GM12878 (cell line): Measurements from ENCODE around the gene TCF7. TPM values are rescaled to one million over a fixed set of nuclear protein-coding genes. Genes with fewer than 3 reads are reported as not detected.

ENCODE experiments used
- ATAC-seq: fragments of 200-7000 bp; cut with Tn5 transposase; 3 replicates; pipeline ENCODE4 v1.9.1; 2020; ENCODE audit warnings: mild to moderate bottlenecking, moderate library complexity
- BruUV-seq: library from RNA; stranded (reverse); fragments of 400-500 nt; replicated peaks from 2 replicates; lab custom pipeline; 2021; lab: Mats Ljungman, UMichigan
- CTCF ChIA-PET: fragments of 300-600 bp; sonication (Branson Sonifier 250); formaldehyde crosslinking; extraction: SDS; loops from one replicate; lab custom pipeline; 2021; ENCODE audit warnings: inconsistent platforms; lab: Yijun Ruan, JAX
- POLR2A ChIA-PET: fragments of 350-600 bp; formaldehyde crosslinking; extraction: SDS; loops from one replicate; lab custom pipeline; 2021; ENCODE audit warnings: inconsistent platforms; lab: Charles Lee
- RAD21 ChIA-PET: fragments of 300-600 bp; sonication (Branson Sonifier 250); formaldehyde crosslinking; loops from one replicate; lab custom pipeline; 2023; ENCODE audit warnings: antibody characterized with exemption; ENCODE audit not compliant: unreplicated experiment; lab: Charles Lee
- SMC1A ChIA-PET: fragments of 300-600 bp; sonication (Branson Sonifier 250); formaldehyde crosslinking; loops from one replicate; lab custom pipeline; 2023; ENCODE audit not compliant: unreplicated experiment, uncharacterized antibody; lab: Charles Lee
- DNase-seq: peaks from one replicate; pipeline ENCODE4 v3.0.0-alpha.2; 2011; ENCODE audit warnings: low read depth, low spot score
- FAIRE-seq: peaks from 3 replicates; lab custom pipeline; 2011; peaks lifted over from hg19 to GRCh38; lab: Jason Lieb, UNC
- H2AFZ ChIP-seq: 2 replicates; pipeline ENCODE4 v1.6.0; 2011; ENCODE audit warnings: low read depth, low read length, control low read depth; ENCODE audit not compliant: control insufficient read depth
- H3K27ac ChIP-seq: 2 replicates; pipeline ENCODE4 v1.5.1; 2011; ENCODE audit warnings: control low read depth; ENCODE audit not compliant: control insufficient read depth, insufficient read depth
- H3K27me3 ChIP-seq, 2 experiments: replicated peaks in 1 of 2; 2 replicates each; pipeline versions ENCODE4 v1.6.0 to v1.6.1; 2011; ENCODE audit warnings: low read length in 1 of 2; ENCODE audit not compliant: control insufficient read depth in 2 of 2, insufficient read depth in 2 of 2
- H3K36me3 ChIP-seq, 2 experiments: 2 replicates each; pipeline ENCODE4 v1.5.1; 2011; ENCODE audit warnings: low read length in 1 of 2; ENCODE audit not compliant: control insufficient read depth in 2 of 2, insufficient read depth in 2 of 2
- H3K4me1 ChIP-seq: 2 replicates; pipeline ENCODE4 v1.6.1; 2011; ENCODE audit warnings: mild to moderate bottlenecking, low read length, moderate library complexity, mixed read lengths; ENCODE audit not compliant: control insufficient read depth, insufficient read depth
- H3K4me2 ChIP-seq: 2 replicates; pipeline ENCODE4 v1.6.0; 2011; ENCODE audit warnings: control low read depth; ENCODE audit not compliant: control insufficient read depth, insufficient read depth
- H3K4me3 ChIP-seq: fragments of 200-600 bp; sonication (generic); 2 replicates; pipeline ENCODE4 v1.5.1; 2016
- H3K79me2 ChIP-seq: 2 replicates; pipeline ENCODE4 v1.6.0; 2011; ENCODE audit warnings: low read length; ENCODE audit not compliant: control insufficient read depth, insufficient read depth
- H3K9ac ChIP-seq: 2 replicates; pipeline ENCODE4 v1.8.0; 2011; ENCODE audit warnings: low read length, control low read depth, mixed read lengths; ENCODE audit not compliant: control insufficient read depth, insufficient read depth
- H3K9me3 ChIP-seq: replicated peaks from 3 replicates; pipeline ENCODE4 v1.5.1; 2011; ENCODE audit warnings: mild to moderate bottlenecking, low read length; ENCODE audit not compliant: control insufficient read depth, insufficient read depth
- H4K20me1 ChIP-seq: 2 replicates; pipeline ENCODE4 v1.6.0; 2011; ENCODE audit not compliant: control insufficient read depth, insufficient read depth
- ASH2L ChIP-seq: fragments of 300-600, 200-600 bp; sonication (generic); IDR thresholded peaks from 2 replicates; pipeline ENCODE4 v1.6.1; 2017; ENCODE audit warnings: low read depth, mild to moderate bottlenecking, borderline replicate concordance
- CHD4 ChIP-seq: fragments of 200-600 bp; sonication (generic); IDR thresholded peaks from 2 replicates; pipeline ENCODE4 v1.6.1; 2016; ENCODE audit warnings: mild to moderate bottlenecking
- HDGF ChIP-seq: fragments of 450-650 bp; IDR thresholded peaks from 2 replicates; pipeline ENCODE4 v1.6.1; 2016; ENCODE audit warnings: antibody characterized with exemption
- NR2C1 ChIP-seq: fragments of 450-650 bp; IDR thresholded peaks from 2 replicates; pipeline ENCODE4 v1.6.1; 2017; ENCODE audit warnings: antibody characterized with exemption, mild to moderate bottlenecking, moderate library complexity
- NRF1 ChIP-seq: conservative IDR thresholded peaks from 2 replicates; pipeline ENCODE4 v1.6.1; 2011; ENCODE audit warnings: mild to moderate bottlenecking, low read depth, low read length, improper control_type of control experiment
- RAD21 ChIP-seq: IDR thresholded peaks from 2 replicates; pipeline ENCODE4 v1.6.1; 2011; ENCODE audit warnings: mild to moderate bottlenecking, low read depth, low read length, moderate library complexity; ENCODE audit not compliant: insufficient read depth
- SMARCA5 ChIP-seq: fragments of 450-650 bp; IDR thresholded peaks from 2 replicates; pipeline ENCODE4 v1.6.1; 2017; ENCODE audit warnings: mild to moderate bottlenecking
- SREBF1 ChIP-seq: IDR thresholded peaks from 2 replicates; pipeline ENCODE4 v1.6.1; 2012; ENCODE audit warnings: mild to moderate bottlenecking, low read length
- SREBF2 ChIP-seq: IDR thresholded peaks from 2 replicates; pipeline ENCODE4 v1.6.1; 2012; ENCODE audit warnings: mild to moderate bottlenecking, low read length
- TBL1XR1 ChIP-seq: IDR thresholded peaks from 2 replicates; pipeline ENCODE4 v1.6.1; 2012; ENCODE audit warnings: low read depth, low read length, improper control_type of control experiment
- TCF12 ChIP-seq: IDR thresholded peaks from 2 replicates; pipeline ENCODE4 v1.6.1; 2011; ENCODE audit warnings: low read depth, mild to moderate bottlenecking, low read length
- YBX1 ChIP-seq: fragments of 450-650 bp; IDR thresholded peaks from 2 replicates; pipeline ENCODE4 v1.6.1; 2016; ENCODE audit warnings: antibody characterized with exemption
- ZBED1 ChIP-seq: IDR thresholded peaks from 2 replicates; pipeline ENCODE4 v1.6.1; 2016; ENCODE audit warnings: borderline replicate concordance
- ZNF24 ChIP-seq: fragments of 450-650 bp; IDR thresholded peaks from 2 replicates; pipeline ENCODE4 v1.6.1; 2017; ENCODE audit warnings: antibody characterized with exemption, mild to moderate bottlenecking
- WGBS: methylation state at CpG from one replicate; pipeline ENCODE4 v1.1.6; 2016; ENCODE audit warnings: low lambda C conversion rate; ENCODE audit not compliant: insufficient replicate concordance, insufficient coverage; ENCODE audit errors: missing lambda C conversion rate; 5-methylcytosine and 5-hydroxymethylcytosine counted together
- in situ Hi-C: fragments of 300-500 bp; cut with MboI; formaldehyde crosslinking; loops from 9 replicates; pipeline ENCODE4 v1.14.3; 2018; ENCODE audit warnings: mixed read lengths
- intact Hi-C: fragments of 100-400 bp; cut with micrococcal nuclease; formaldehyde crosslinking; loops from one replicate; pipeline ENCODE4 v1.14.2; 2022; ENCODE audit not compliant: unreplicated experiment
- polyA plus RNA-seq, 11 experiments: library from polyadenylated mRNA; depleted of rRNA in 4 of 11; unstranded in 6 of 11; stranded (reverse) in 5 of 11; fragments of >200 nt; fragmentation: Nextera tagmentation in 4 of 11; fragmentation: Illumina TruSeq in 1 of 11; extraction: Ambion mirVana in 4 of 11; extraction: Trizol in 1 of 11; gene quantifications; 1 replicate in 1 of 11; 2 replicates in 10 of 11; pipeline versions ENCODE4 v1.2.1 to v1.2.3, GENCODE V29; 2011 to 2016; ENCODE audit warnings: inconsistent platforms in 2 of 11, missing spikeins in 2 of 11, low read depth in 1 of 11
- total RNA-seq, 4 experiments: library from RNA; depleted of rRNA in 3 of 4; stranded (reverse); fragments of >200 nt in 3 of 4; fragmentation: Illumina TruSeq in 1 of 4; extraction: Trizol in 1 of 4; gene quantifications; 2 replicates each; pipeline versions ENCODE4 v1.2.1 to v1.2.3, GENCODE V29; 2013 to 2021
- TF ChIP-seq, protein P1 (sequence below): fragments of 450-650 bp; IDR thresholded peaks from 2 replicates; pipeline ENCODE4 v1.6.1; 2017; ENCODE audit warnings: mild to moderate bottlenecking, moderate library complexity
- TF ChIP-seq, protein P2 (sequence below): fragments of 150-350 bp; IDR thresholded peaks from 2 replicates; pipeline ENCODE4 v1.6.1; 2014; ENCODE audit warnings: mild to moderate bottlenecking, low read depth, low read length
- TF ChIP-seq, protein P3 (sequence below): fragments of 450-650 bp; IDR thresholded peaks from 2 replicates; pipeline ENCODE4 v1.6.1; 2016; ENCODE audit warnings: mild to moderate bottlenecking

The TCF7 gene
- total and polyA plus RNA-seq, 10 of the 15 experiments (the other 5 are each of a cell fraction or from before 2014, with no cell fraction given) = 10.0 to 60.2 (median 23.6) TPM

DNA sequence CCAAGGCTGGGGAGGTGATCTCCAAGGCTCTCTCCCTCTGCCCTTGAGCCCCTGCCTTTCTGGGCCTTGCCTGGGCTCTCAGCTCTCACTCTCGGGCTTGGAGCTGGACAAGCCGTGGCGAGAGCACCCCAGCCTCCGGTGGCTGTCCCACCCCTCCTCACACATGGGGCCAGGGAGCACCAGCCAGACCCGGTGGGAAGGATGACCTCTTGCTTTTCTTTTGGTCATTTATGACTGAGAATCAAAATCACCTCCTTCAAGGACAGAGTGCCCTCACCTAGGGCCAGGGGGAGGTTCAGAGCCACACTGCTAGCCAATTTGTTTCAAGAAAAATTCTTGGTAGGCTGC lies 14.1 kb downstream of the TCF7 start (continued):
- TF ChIP-seq, protein P1, sequence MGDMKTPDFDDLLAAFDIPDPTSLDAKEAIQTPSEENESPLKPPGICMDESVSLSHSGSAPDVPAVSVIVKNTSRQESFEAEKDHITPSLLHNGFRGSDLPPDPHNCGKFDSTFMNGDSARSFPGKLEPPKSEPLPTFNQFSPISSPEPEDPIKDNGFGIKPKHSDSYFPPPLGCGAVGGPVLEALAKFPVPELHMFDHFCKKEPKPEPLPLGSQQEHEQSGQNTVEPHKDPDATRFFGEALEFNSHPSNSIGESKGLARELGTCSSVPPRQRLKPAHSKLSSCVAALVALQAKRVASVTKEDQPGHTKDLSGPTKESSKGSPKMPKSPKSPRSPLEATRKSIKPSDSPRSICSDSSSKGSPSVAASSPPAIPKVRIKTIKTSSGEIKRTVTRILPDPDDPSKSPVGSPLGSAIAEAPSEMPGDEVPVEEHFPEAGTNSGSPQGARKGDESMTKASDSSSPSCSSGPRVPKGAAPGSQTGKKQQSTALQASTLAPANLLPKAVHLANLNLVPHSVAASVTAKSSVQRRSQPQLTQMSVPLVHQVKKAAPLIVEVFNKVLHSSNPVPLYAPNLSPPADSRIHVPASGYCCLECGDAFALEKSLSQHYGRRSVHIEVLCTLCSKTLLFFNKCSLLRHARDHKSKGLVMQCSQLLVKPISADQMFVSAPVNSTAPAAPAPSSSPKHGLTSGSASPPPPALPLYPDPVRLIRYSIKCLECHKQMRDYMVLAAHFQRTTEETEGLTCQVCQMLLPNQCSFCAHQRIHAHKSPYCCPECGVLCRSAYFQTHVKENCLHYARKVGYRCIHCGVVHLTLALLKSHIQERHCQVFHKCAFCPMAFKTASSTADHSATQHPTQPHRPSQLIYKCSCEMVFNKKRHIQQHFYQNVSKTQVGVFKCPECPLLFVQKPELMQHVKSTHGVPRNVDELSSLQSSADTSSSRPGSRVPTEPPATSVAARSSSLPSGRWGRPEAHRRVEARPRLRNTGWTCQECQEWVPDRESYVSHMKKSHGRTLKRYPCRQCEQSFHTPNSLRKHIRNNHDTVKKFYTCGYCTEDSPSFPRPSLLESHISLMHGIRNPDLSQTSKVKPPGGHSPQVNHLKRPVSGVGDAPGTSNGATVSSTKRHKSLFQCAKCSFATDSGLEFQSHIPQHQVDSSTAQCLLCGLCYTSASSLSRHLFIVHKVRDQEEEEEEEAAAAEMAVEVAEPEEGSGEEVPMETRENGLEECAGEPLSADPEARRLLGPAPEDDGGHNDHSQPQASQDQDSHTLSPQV = no peak
- TF ChIP-seq ZBED1 = no peak
- TF ChIP-seq TCF12 = no peak
- TF ChIP-seq NR2C1 = no peak
- TF ChIP-seq, all 136 proteins: peak for 0

DNA sequence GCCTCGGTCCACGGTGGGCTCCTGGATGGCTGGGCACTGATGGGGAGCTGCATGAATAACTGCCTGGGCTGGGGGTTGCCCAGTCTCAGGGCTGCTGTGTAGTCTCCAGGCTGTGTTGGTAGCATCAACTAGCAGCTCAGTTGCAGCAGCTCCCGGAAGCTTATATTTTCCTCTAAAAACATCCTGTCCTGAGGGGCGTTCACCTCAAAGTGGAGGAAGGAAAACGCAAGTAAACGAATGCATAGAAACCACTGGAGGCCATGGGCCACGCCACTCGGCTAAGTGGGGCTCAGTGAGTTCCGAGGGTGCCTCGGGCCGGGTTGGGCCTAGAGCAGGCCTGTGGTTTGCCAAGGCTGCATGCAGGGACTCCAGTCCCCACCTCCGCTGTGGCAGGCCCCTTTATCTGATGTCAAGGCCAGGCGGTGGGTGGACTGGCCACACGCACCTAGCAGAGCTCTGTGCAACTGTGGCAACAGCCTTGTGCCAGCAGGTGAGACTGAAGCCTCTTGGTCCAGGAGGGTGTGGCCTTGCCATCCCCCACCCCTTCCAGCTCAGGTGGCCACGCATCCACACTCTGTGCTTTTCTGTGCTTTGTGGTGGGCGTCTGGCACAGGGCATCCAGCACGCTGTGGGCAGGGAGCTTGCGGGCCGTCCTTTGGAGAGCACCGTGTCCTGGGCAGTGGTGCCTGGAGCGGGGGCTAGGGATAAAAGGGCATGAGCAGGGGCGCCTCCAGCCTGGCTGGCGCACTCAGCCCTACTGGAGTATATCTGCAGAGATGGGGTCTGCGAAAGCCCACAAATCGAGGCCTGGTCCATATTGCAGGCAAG lies 15.1 kb downstream of the TCF7 start:
- H3K27ac ChIP-seq = no peak overlapping the region
- no TSS peak for BruUV-seq
- no peak overlapping the region for H3K9ac ChIP-seq
- no peak overlapping the region for H3K4me2 ChIP-seq
- CTCF ChIA-PET = interaction anchor here (4.1 to 12.1 kb wide), 4 partner anchors 11 to 88 kb away, joined by 24 to 184 read pairs (median 90); no protein-coding TSS in a partner anchor
- in situ Hi-C loops = no loop called here
- H3K9me3 ChIP-seq = no peaks in the 10 kb centered on the region
- H3K4me1 ChIP-seq = peaks cover 82% of the 10 kb centered on the region
- peaks cover 46% of the 10 kb centered on the region for H3K79me2 ChIP-seq
- no peak for ATAC-seq
- no peak overlapping the region for H3K4me3 ChIP-seq
- DNase-seq = no peak
- FAIRE-seq = no peak
- no peak overlapping the region for H2AFZ ChIP-seq
- RAD21 ChIA-PET = interaction anchor here (2.9 to 8.7 kb wide), 3 partner anchors 8 to 90 kb away, joined by 9 to 128 read pairs (median 90); partner anchors contain the start of gene TCF7
- no peaks in the 10 kb centered on the region for H3K27me3 ChIP-seq
- 94% methylated on average over 25 of the region's 25 CpGs for WGBS
- H4K20me1 ChIP-seq = no peaks in the 10 kb centered on the region
- H3K36me3 ChIP-seq = peaks cover 7 to 15% of the 10 kb centered on the region in 2 experiments; a peak in 3 of 4 replicates
- POLR2A ChIA-PET = interaction anchor here (1.4 to 19.5 kb wide), 3 partner anchors 10 to 22 kb away, joined by 4 to 291 read pairs (median 102); partner anchors contain the start of gene TCF7
- intact Hi-C loops = loop anchor here (5.0 kb wide), 1 partner anchor 413 kb away; no protein-coding TSS in a partner anchor
- SMC1A ChIA-PET = interaction anchor here (0.7 to 7.6 kb wide), 5 partner anchors 10 to 190 kb away, joined by 3 to 76 read pairs (median 4); no protein-coding TSS in a partner anchor
- TF ChIP-seq SREBF1 (no peak), ASH2L (no peak), NRF1 (no peak), RAD21 (no peak), HDGF (no peak), SREBF2 (no peak), SMARCA5 (no peak), CHD4 (no peak), TBL1XR1 (no peak), ZNF24 (no peak), YBX1 (no peak)
- TF ChIP-seq, protein P2, sequence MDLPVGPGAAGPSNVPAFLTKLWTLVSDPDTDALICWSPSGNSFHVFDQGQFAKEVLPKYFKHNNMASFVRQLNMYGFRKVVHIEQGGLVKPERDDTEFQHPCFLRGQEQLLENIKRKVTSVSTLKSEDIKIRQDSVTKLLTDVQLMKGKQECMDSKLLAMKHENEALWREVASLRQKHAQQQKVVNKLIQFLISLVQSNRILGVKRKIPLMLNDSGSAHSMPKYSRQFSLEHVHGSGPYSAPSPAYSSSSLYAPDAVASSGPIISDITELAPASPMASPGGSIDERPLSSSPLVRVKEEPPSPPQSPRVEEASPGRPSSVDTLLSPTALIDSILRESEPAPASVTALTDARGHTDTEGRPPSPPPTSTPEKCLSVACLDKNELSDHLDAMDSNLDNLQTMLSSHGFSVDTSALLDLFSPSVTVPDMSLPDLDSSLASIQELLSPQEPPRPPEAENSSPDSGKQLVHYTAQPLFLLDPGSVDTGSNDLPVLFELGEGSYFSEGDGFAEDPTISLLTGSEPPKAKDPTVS = no peak
- TF ChIP-seq, protein P3, sequence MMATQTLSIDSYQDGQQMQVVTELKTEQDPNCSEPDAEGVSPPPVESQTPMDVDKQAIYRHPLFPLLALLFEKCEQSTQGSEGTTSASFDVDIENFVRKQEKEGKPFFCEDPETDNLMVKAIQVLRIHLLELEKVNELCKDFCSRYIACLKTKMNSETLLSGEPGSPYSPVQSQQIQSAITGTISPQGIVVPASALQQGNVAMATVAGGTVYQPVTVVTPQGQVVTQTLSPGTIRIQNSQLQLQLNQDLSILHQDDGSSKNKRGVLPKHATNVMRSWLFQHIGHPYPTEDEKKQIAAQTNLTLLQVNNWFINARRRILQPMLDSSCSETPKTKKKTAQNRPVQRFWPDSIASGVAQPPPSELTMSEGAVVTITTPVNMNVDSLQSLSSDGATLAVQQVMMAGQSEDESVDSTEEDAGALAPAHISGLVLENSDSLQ = no peak
